H9 (cell line): Measurements from ENCODE around the gene ITM2C. TPM values are rescaled to one million over a fixed set of nuclear protein-coding genes. Genes with fewer than 3 reads are reported as not detected.

Experiments used
- DNase-seq: peaks from one replicate; pipeline ENCODE4 v3.0.0-alpha.2; 2017
- H2AFZ ChIP-seq: one replicate; pipeline ENCODE4 v1.6.1; 2013; ENCODE audit warnings: mild to moderate bottlenecking, low read length, control low read depth, moderate library complexity
- H2AK5ac ChIP-seq: 2 replicates; pipeline ENCODE4 v1.6.1; 2013; ENCODE audit warnings: low read length, control low read depth, mixed read lengths; ENCODE audit not compliant: insufficient read length
- H2BK120ac ChIP-seq: one replicate; pipeline ENCODE4 v1.6.1; 2013; ENCODE audit warnings: low read depth, mild to moderate bottlenecking, low read length, control low read depth, inconsistent platforms; ENCODE audit not compliant: poor library complexity, severe bottlenecking
- H2BK12ac ChIP-seq: 2 replicates; pipeline ENCODE4 v1.6.1; 2013; ENCODE audit warnings: low read length, control low read depth, mixed read lengths, low read depth; ENCODE audit not compliant: insufficient read length
- H2BK15ac ChIP-seq: 2 replicates; pipeline ENCODE4 v1.6.1; 2013; ENCODE audit warnings: low read depth, low read length, control low read depth
- H2BK20ac ChIP-seq: one replicate; pipeline ENCODE4 v1.6.1; 2013; ENCODE audit warnings: low read depth, mild to moderate bottlenecking, low read length, control low read depth, inconsistent platforms; ENCODE audit not compliant: poor library complexity, severe bottlenecking
- H2BK5ac ChIP-seq: 2 replicates; pipeline ENCODE4 v1.6.1; 2013; ENCODE audit warnings: low read length, control low read depth, mixed read lengths; ENCODE audit not compliant: insufficient read length
- H3K14ac ChIP-seq: 2 replicates; pipeline ENCODE4 v1.6.1; 2013; ENCODE audit warnings: low read length, control low read depth; ENCODE audit not compliant: insufficient read depth
- H3K18ac ChIP-seq: 2 replicates; pipeline ENCODE4 v1.6.1; 2013; ENCODE audit warnings: low read depth, mild to moderate bottlenecking, mixed read lengths, low read length, control low read depth; ENCODE audit not compliant: insufficient read length
- H3K23ac ChIP-seq: 2 replicates; pipeline ENCODE4 v1.6.1; 2013; ENCODE audit warnings: low read length, control low read depth, mixed read lengths, low read depth; ENCODE audit not compliant: insufficient read length
- H3K23me2 ChIP-seq: 2 replicates; pipeline ENCODE4 v1.6.1; 2013; ENCODE audit warnings: low read depth, mild to moderate bottlenecking, mixed read lengths, low read length, control low read depth; ENCODE audit not compliant: insufficient read length, poor library complexity, severe bottlenecking
- H3K27ac ChIP-seq: 2 replicates; pipeline ENCODE4 v1.5.1; 2013; ENCODE audit warnings: low read length, control low read depth, mixed read lengths, low read depth; ENCODE audit not compliant: insufficient read length
- H3K27me3 ChIP-seq: 2 replicates; pipeline ENCODE4 v1.6.1; 2013; ENCODE audit warnings: low read length, control low read depth, inconsistent platforms; ENCODE audit not compliant: insufficient read depth
- H3K4ac ChIP-seq: 2 replicates; pipeline ENCODE4 v1.6.1; 2013; ENCODE audit warnings: low read depth, mild to moderate bottlenecking, control low read depth, inconsistent platforms, low read length, moderate library complexity
- H3K4me1 ChIP-seq: 2 replicates; pipeline ENCODE4 v1.6.1; 2013; ENCODE audit warnings: low read length, control low read depth, inconsistent platforms; ENCODE audit not compliant: insufficient read depth
- H3K4me2 ChIP-seq: 2 replicates; pipeline ENCODE4 v1.6.1; 2013; ENCODE audit warnings: low read length, control low read depth, mixed read lengths; ENCODE audit not compliant: insufficient read length, insufficient read depth
- H3K56ac ChIP-seq: 2 replicates; pipeline ENCODE4 v1.6.1; 2013; ENCODE audit warnings: low read depth, mild to moderate bottlenecking, mixed read lengths, low read length, control low read depth; ENCODE audit not compliant: insufficient read length
- H3K79me1 ChIP-seq: 2 replicates; pipeline ENCODE4 v1.6.1; 2013; ENCODE audit warnings: low read depth, mild to moderate bottlenecking, moderate library complexity, low read length, control low read depth, inconsistent platforms; ENCODE audit not compliant: insufficient read depth, poor library complexity, severe bottlenecking
- H3K79me2 ChIP-seq: 2 replicates; pipeline ENCODE4 v1.6.1; 2013; ENCODE audit warnings: low read length, control low read depth, inconsistent platforms; ENCODE audit not compliant: insufficient read depth
- H3K9ac ChIP-seq: 2 replicates; pipeline ENCODE4 v1.6.1; 2013; ENCODE audit warnings: low read length, control low read depth, mixed read lengths; ENCODE audit not compliant: insufficient read length; ENCODE audit errors: extremely low read depth
- H3K9me3 ChIP-seq: one replicate; pipeline ENCODE4 v1.6.1; 2013; ENCODE audit warnings: low read depth, low read length, inconsistent platforms; ENCODE audit not compliant: control insufficient read depth
- H3T11ph ChIP-seq: one replicate; pipeline ENCODE4 v1.6.1; 2013; ENCODE audit warnings: mild to moderate bottlenecking, low read length, control low read depth, inconsistent platforms
- H4K20me1 ChIP-seq: one replicate; pipeline ENCODE4 v1.6.1; 2013; ENCODE audit not compliant: control insufficient read depth, insufficient read length, insufficient read depth
- H4K5ac ChIP-seq: 2 replicates; pipeline ENCODE4 v1.6.1; 2013; ENCODE audit warnings: low read depth, mild to moderate bottlenecking, mixed read lengths, low read length, control low read depth; ENCODE audit not compliant: insufficient read length
- H4K8ac ChIP-seq: replicated peaks from 2 replicates; pipeline ENCODE4 v1.6.1; 2013; ENCODE audit warnings: low read length, control low read depth, mixed read lengths, low read depth; ENCODE audit not compliant: insufficient read length
- H4K91ac ChIP-seq: 2 replicates; pipeline ENCODE4 v1.6.1; 2013; ENCODE audit warnings: low read depth, mild to moderate bottlenecking, moderate library complexity, mixed read lengths, low read length, control low read depth; ENCODE audit not compliant: insufficient read length
- H3K27ac Mint-ChIP-seq, 3 experiments: 2 replicates in 2 of 3; 3 replicates in 1 of 3; pipeline ENCODE4 v1.8.0; 2020 to 2021; ENCODE audit warnings: mixed read lengths in 3 of 3, mild to moderate bottlenecking in 1 of 3, moderate library complexity in 1 of 3
- H3K27me3 Mint-ChIP-seq: 2 replicates; pipeline ENCODE4 v1.8.0; 2021; ENCODE audit warnings: low read depth, mild to moderate bottlenecking, moderate library complexity, mixed read lengths
- H3K36me3 Mint-ChIP-seq, 3 experiments: 2 replicates in 2 of 3; 3 replicates in 1 of 3; pipeline ENCODE4 v1.8.0; 2020 to 2021; ENCODE audit warnings: low read depth in 3 of 3, mixed read lengths in 3 of 3; ENCODE audit not compliant: insufficient read depth in 1 of 3
- H3K4me1 Mint-ChIP-seq, 2 experiments: 2 replicates each; pipeline ENCODE4 v1.8.0; 2020; ENCODE audit warnings: mixed read lengths in 2 of 2
- H3K4me3 Mint-ChIP-seq, 2 experiments: 2 replicates in 1 of 2; 3 replicates in 1 of 2; pipeline ENCODE4 v1.8.0; 2020 to 2021; ENCODE audit warnings: mild to moderate bottlenecking in 2 of 2, mixed read lengths in 2 of 2, moderate library complexity in 1 of 2
- H3K9me3 Mint-ChIP-seq, 2 experiments: 2 replicates in 1 of 2; 3 replicates in 1 of 2; pipeline ENCODE4 v1.8.0; 2020; ENCODE audit warnings: mild to moderate bottlenecking in 2 of 2, mixed read lengths in 2 of 2, moderate library complexity in 1 of 2
- WGBS: extraction: QIAGEN DNeasy Blood & Tissue Kit; methylation state at CpG from one replicate; pipeline ENCODE4 v1.1.7; 2013; ENCODE audit warnings: missing lambda C conversion rate, low lambda C conversion rate, mixed read lengths; ENCODE audit not compliant: insufficient read length; ENCODE audit errors: extremely low coverage; 5-methylcytosine and 5-hydroxymethylcytosine counted together
- total RNA-seq: library from RNA; stranded (reverse); gene quantifications from 2 replicates; pipeline ENCODE4 v1.2.1, GENCODE V29; 2021
- TF ChIP-seq, protein P1 (sequence below): fragments of 200-600 bp; sonication (generic); conservative IDR thresholded peaks from 3 replicates; pipeline ENCODE4 v1.8.0; 2021; ENCODE audit warnings: antibody characterized with exemption, mild to moderate bottlenecking

ITM2C gene
- total RNA-seq, 1 experiment from 2014 or later, result 297 TPM

GRCh38 chr2:230874876-230875275 lies 10.1 kb downstream of the ITM2C start:
- Histone ChIP-seq H3K56ac (no peak overlapping the region), H3K9me3 (no peaks in the 10 kb centered on the region), H2BK12ac (no peak overlapping the region), H3K18ac (no peak overlapping the region), H4K20me1 (no peaks in the 10 kb centered on the region), H2BK5ac (no peak overlapping the region), H2BK120ac (no peak overlapping the region), H2AK5ac (no peak overlapping the region), H2AFZ (no peak overlapping the region), H3K4me1 (peaks cover 4% of the 10 kb centered on the region; the same call in 1 of the 2 replicates), H3K79me1 (no peaks in the 10 kb centered on the region), H3K23ac (no peak overlapping the region), H3K79me2 (peaks cover 21% of the 10 kb centered on the region), H3K27me3 (no peaks in the 10 kb centered on the region), H4K5ac (no peak overlapping the region), H3K4me2 (no peak overlapping the region), H2BK15ac (no peak overlapping the region), H2BK20ac (no peak overlapping the region), H4K91ac (no peak overlapping the region), H3K14ac (no peak overlapping the region), H3K4ac (no peak overlapping the region), H3T11ph (no peak overlapping the region), H4K8ac (no peak overlapping the region), H3K23me2 (no peaks in the 10 kb centered on the region), H3K27ac (no peak overlapping the region), H3K9ac (no peak overlapping the region)
- no peaks in the 10 kb centered on the region for H3K9me3 Mint-ChIP-seq
- peaks cover 31 to 37% of the 10 kb centered on the region in 2 experiments for H3K4me1 Mint-ChIP-seq
- no peak overlapping the region for H3K4me3 Mint-ChIP-seq
- no CpG with 5 or more reads among the region's 10 CpGs for WGBS
- TF ChIP-seq, protein P1, sequence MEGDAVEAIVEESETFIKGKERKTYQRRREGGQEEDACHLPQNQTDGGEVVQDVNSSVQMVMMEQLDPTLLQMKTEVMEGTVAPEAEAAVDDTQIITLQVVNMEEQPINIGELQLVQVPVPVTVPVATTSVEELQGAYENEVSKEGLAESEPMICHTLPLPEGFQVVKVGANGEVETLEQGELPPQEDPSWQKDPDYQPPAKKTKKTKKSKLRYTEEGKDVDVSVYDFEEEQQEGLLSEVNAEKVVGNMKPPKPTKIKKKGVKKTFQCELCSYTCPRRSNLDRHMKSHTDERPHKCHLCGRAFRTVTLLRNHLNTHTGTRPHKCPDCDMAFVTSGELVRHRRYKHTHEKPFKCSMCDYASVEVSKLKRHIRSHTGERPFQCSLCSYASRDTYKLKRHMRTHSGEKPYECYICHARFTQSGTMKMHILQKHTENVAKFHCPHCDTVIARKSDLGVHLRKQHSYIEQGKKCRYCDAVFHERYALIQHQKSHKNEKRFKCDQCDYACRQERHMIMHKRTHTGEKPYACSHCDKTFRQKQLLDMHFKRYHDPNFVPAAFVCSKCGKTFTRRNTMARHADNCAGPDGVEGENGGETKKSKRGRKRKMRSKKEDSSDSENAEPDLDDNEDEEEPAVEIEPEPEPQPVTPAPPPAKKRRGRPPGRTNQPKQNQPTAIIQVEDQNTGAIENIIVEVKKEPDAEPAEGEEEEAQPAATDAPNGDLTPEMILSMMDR, result no peak
- H3K36me3 Mint-ChIP-seq, result peaks cover 51 to 73% (median 68%) of the 10 kb centered on the region in 3 experiments
- H3K27ac Mint-ChIP-seq, result peak overlapping the region in 2 of 3 experiments; percentile 28 to 70; a peak in 3 of 7 replicates
- no peaks in the 10 kb centered on the region for H3K27me3 Mint-ChIP-seq
- DNase-seq, result no peak
